Choroid plexus epithelial cell (primary cell): ENCODE measurements around the gene CENATAC.
"Not testable (repeated sequence)": the region's sequence is repeated elsewhere in the genome, so short reads cannot be mapped to it uniquely, and the experiment has no call there.

Experiments
- DNase-seq: peaks from one replicate; pipeline ENCODE4 v3.0.0-alpha.2; 2010; ENCODE audit warnings: low read depth
- H3K4me3 ChIP-seq: 2 replicates; pipeline ENCODE4 v1.5.1; 2011; ENCODE audit warnings: low read depth, mild to moderate bottlenecking, control low read depth, low read length, moderate library complexity
- CTCF ChIP-seq: conservative IDR thresholded peaks from 2 replicates; pipeline ENCODE4 v1.5.1; 2011; ENCODE audit warnings: low read depth, mild to moderate bottlenecking, control low read depth, inconsistent platforms, low read length, moderate library complexity

The CENATAC gene

GRCh38 chr11:119031912-119032280 lies 34.0 kb downstream of the CENATAC start:
- TF ChIP-seq CTCF, result no peak
- H3K4me3 ChIP-seq, result no peak overlapping the region
- no peak for DNase-seq

- H3K4me3 ChIP-seq, DNase-seq: not testable (repeated sequence)
Observed at GRCh38 chr11:119033421-119033820, 35.5 kb downstream of the CENATAC start.

GRCh38 chr11:119034813-119035212 lies 36.9 kb downstream of the CENATAC start:
- H3K4me3 ChIP-seq, result no peak overlapping the region
- DNase-seq, result no peak
- no peak for TF ChIP-seq CTCF

- no peak overlapping the region for H3K4me3 ChIP-seq
- DNase-seq, result no peak
- TF ChIP-seq CTCF, result no peak
Observed at GRCh38 chr11:119038884-119039283, 40.9 kb downstream of the CENATAC start.

- DNase-seq, H3K4me3 ChIP-seq: not testable (repeated sequence)
Observed at GRCh38 chr11:119039471-119039870, 41.5 kb downstream of the CENATAC start.

GRCh38 chr11:119041821-119042514 lies 44.0 kb downstream of the CENATAC start:
- no peak for DNase-seq

GRCh38 chr11:119042927-119043326 lies 45.0 kb downstream of the CENATAC start:
- no peak for DNase-seq
- TF ChIP-seq CTCF, result no peak
- no peak overlapping the region for H3K4me3 ChIP-seq

More at GRCh38 chr11:119041821-119042514, 44.0 kb downstream of the CENATAC start:
- no peak overlapping the region for H3K4me3 ChIP-seq
- TF ChIP-seq CTCF, result no peak

- TF ChIP-seq CTCF, result peak; percentile 31
- DNase-seq, result no peak
- H3K4me3 ChIP-seq, result no peak overlapping the region
Observed at GRCh38 chr11:119044708-119045107, 46.8 kb downstream of the CENATAC start.
